Stimulated activated CD8-positive, alpha-beta memory T cell treated with anti-CD3 and anti-CD28 coated beads, Interleukin-12 subunit alpha, Interleukin-12 subunit beta, amount 100 ng/mL, for 24 hours (primary cell): ENCODE data around the gene CCR7.
"Not testable (repeated sequence)": the region's sequence is repeated elsewhere in the genome, so short reads cannot be mapped to it uniquely, and the experiment has no call there.

Experiments used
- DNase-seq: peaks from one replicate; pipeline ENCODE4 v3.0.0-alpha.2; 2020; ENCODE audit errors: extremely low read depth

The CCR7 gene

GRCh38 chr17:40597556-40598300 lies 32.5 kb upstream of the CCR7 start:
- no peak for DNase-seq

- DNase-seq = no peak
Observed at GRCh38 chr17:40597156-40597555, 31.9 kb upstream of the CCR7 start.

- no peak for DNase-seq
Observed at GRCh38 chr17:40596261-40596919, 31.1 kb upstream of the CCR7 start.

GRCh38 chr17:40590742-40591141 lies 25.5 kb upstream of the CCR7 start:
- no peak for DNase-seq

GRCh38 chr17:40588552-40588951 lies 23.3 kb upstream of the CCR7 start:
- DNase-seq = no peak

GRCh38 chr17:40586264-40586663 lies 21.0 kb upstream of the CCR7 start:
- DNase-seq = not testable (repeated sequence)

- not testable (repeated sequence) for DNase-seq
Observed at GRCh38 chr17:40584950-40585349, 19.7 kb upstream of the CCR7 start.

- no peak for DNase-seq
Observed at GRCh38 chr17:40582328-40582901, 17.1 kb upstream of the CCR7 start.

- DNase-seq = no peak
Observed at GRCh38 chr17:40580140-40580539, 14.9 kb upstream of the CCR7 start.

- DNase-seq = no peak
Observed at GRCh38 chr17:40579471-40579870, 14.2 kb upstream of the CCR7 start.

GRCh38 chr17:40577611-40578065 lies 12.4 kb upstream of the CCR7 start:
- DNase-seq = no peak

- DNase-seq = no peak
Observed at GRCh38 chr17:40576113-40576740, 11.0 kb upstream of the CCR7 start.

- DNase-seq = no peak
Observed at GRCh38 chr17:40574292-40574691, 9.0 kb upstream of the CCR7 start.

GRCh38 chr17:40572245-40572993 lies 7.1 kb upstream of the CCR7 start:
- not testable (repeated sequence) for DNase-seq

- no peak for DNase-seq
Observed at GRCh38 chr17:40568074-40568836, 3.0 kb upstream of the CCR7 start.

GRCh38 chr17:40567377-40567776 lies 2.1 kb upstream of the CCR7 start:
- DNase-seq = no peak

GRCh38 chr17:40565769-40566409 lies 617 bp upstream of the CCR7 start:
- no peak for DNase-seq

GRCh38 chr17:40564195-40564882 lies 933 bp downstream of the CCR7 start:
- DNase-seq = no peak

GRCh38 chr17:40563220-40564052 lies 1.8 kb downstream of the CCR7 start:
- no peak for DNase-seq
